Neural progenitor cell (in vitro differentiated cells): ENCODE results near the gene AMFR. TPM values are rescaled to one million over a fixed set of nuclear protein-coding genes. Genes with fewer than 3 reads are reported as not detected.

ENCODE experiments used
- DNase-seq: peaks from one replicate; pipeline ENCODE4 v3.0.0-alpha.2; 2016; ENCODE audit warnings: low spot score
- H2AFZ ChIP-seq: fragments of 200-600 bp; sonication (generic); replicated peaks from 2 replicates; pipeline ENCODE4 v1.6.1; 2016; ENCODE audit warnings: antibody characterized with exemption
- H3F3A ChIP-seq: fragments of 200-600 bp; sonication (generic); 2 replicates; pipeline ENCODE4 v1.6.1; 2016; ENCODE audit warnings: antibody characterized with exemption, low read depth
- H3K27ac ChIP-seq: fragments of 200-600 bp; sonication (generic); 2 replicates; pipeline ENCODE4 v1.5.1; 2016; ENCODE audit warnings: mild to moderate bottlenecking
- H3K27me3 ChIP-seq: fragments of 200-600 bp; sonication (generic); 2 replicates; pipeline ENCODE4 v1.6.1; 2016; ENCODE audit warnings: mild to moderate bottlenecking, moderate library complexity
- H3K36me3 ChIP-seq: fragments of 200-600 bp; sonication (generic); 2 replicates; pipeline ENCODE4 v1.5.1; 2016
- H3K4me1 ChIP-seq: fragments of 200-600 bp; sonication (generic); 2 replicates; pipeline ENCODE4 v1.6.1; 2016; ENCODE audit warnings: mixed run types
- H3K4me2 ChIP-seq: fragments of 200-600 bp; sonication (generic); 2 replicates; pipeline ENCODE4 v1.6.1; 2016
- H3K4me3 ChIP-seq: fragments of 200-600 bp; sonication (generic); 2 replicates; pipeline ENCODE4 v1.5.1; 2016
- H3K79me2 ChIP-seq: fragments of 200-600 bp; sonication (generic); 2 replicates; pipeline ENCODE4 v1.6.1; 2016; ENCODE audit warnings: low read depth
- H3K9ac ChIP-seq: fragments of 200-600 bp; sonication (generic); 2 replicates; pipeline ENCODE4 v1.6.1; 2016
- H3K9me3 ChIP-seq: fragments of 200-600 bp; sonication (generic); 2 replicates; pipeline ENCODE4 v1.5.1; 2016; ENCODE audit warnings: low read depth
- H4K20me1 ChIP-seq: fragments of 200-600 bp; sonication (generic); 2 replicates; pipeline ENCODE4 v1.6.1; 2016; ENCODE audit warnings: low read depth
- H3K27ac Mint-ChIP-seq: 3 replicates; pipeline ENCODE4 v1.8.0; 2021; ENCODE audit warnings: mixed read lengths
- H3K27me3 Mint-ChIP-seq: 2 replicates; pipeline ENCODE4 v1.8.0; 2022; ENCODE audit warnings: low read depth, mild to moderate bottlenecking, inconsistent platforms, moderate library complexity, mixed read lengths; ENCODE audit not compliant: insufficient read depth
- H3K36me3 Mint-ChIP-seq: 3 replicates; pipeline ENCODE4 v1.8.0; 2021; ENCODE audit warnings: mixed read lengths
- H3K4me1 Mint-ChIP-seq: 3 replicates; pipeline ENCODE4 v1.8.0; 2021; ENCODE audit warnings: mixed read lengths
- H3K4me3 Mint-ChIP-seq: 3 replicates; pipeline ENCODE4 v1.8.0; 2021; ENCODE audit warnings: mild to moderate bottlenecking, moderate library complexity, mixed read lengths
- H3K9me3 Mint-ChIP-seq: 3 replicates; pipeline ENCODE4 v1.8.0; 2020; ENCODE audit warnings: mixed read lengths
- EZH2 ChIP-seq: fragments of 200-600 bp; sonication (generic); IDR thresholded peaks from 2 replicates; pipeline ENCODE4 v1.6.1; 2017; ENCODE audit warnings: antibody characterized with exemption, mild to moderate bottlenecking, moderate library complexity
- EZH2phosphoT487 ChIP-seq: fragments of 200-600 bp; sonication (generic); IDR thresholded peaks from 2 replicates; pipeline ENCODE4 v1.6.1; 2017; ENCODE audit warnings: antibody characterized with exemption
- total RNA-seq: library from RNA; depleted of rRNA; stranded (reverse); fragments of >200 nt; gene quantifications from 2 replicates; pipeline ENCODE4 v1.2.3, GENCODE V29; 2015; ENCODE audit warnings: low replicate concordance
- TF ChIP-seq, protein P1 (sequence below): fragments of 200-600 bp; sonication (generic); IDR thresholded peaks from 2 replicates; pipeline ENCODE4 v1.5.1; 2017; ENCODE audit warnings: antibody characterized with exemption, mild to moderate bottlenecking

The AMFR gene
- total RNA-seq, 1 donor from 2014 or later: 38.7 TPM

DNA sequence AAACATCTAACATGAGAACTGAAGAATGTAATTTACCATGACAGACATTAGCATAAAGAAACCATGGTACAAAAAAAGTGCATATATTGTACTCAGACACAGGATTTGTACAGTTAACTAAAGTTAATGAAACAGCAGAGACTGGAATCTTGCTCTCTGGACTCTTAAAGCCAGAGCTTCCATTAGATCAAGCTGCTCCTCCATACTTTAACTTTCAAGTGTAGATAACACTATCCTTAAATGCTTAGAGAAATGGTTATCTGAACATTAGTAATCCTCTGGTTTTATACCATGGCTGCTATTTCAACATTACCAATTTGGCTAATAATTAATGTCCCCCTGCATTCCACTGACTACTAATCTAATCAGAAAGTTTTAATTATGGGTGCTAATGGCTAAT lies 22.7 kb upstream of the AMFR start:
- H3K4me2 ChIP-seq: peak overlapping the region; percentile 4
- no peaks in the 10 kb centered on the region for H3K27me3 Mint-ChIP-seq

DNA sequence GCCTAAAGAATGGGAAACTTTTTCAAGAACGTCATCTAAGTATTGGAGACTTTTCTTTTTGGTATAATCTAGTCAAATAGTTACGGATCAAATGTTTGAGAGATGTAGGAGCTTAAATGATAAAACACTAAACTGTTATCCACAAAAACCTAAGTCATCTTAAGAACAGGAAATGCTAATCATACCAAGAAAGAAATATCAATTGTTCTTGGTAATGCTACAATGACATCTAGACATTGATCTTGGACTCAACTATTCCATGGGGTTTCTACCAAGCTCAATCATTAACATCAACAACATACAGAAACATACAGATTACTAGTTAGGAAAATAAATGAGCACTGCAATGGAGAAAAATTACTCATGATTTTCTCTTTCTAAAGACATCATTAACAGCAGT lies 21.9 kb upstream of the AMFR start:
- Mint-ChIP-seq H3K4me1 (peaks cover 22% of the 10 kb centered on the region), H3K9me3 (no peaks in the 10 kb centered on the region), H3K36me3 (peaks cover 18% of the 10 kb centered on the region), H3K27me3 (no peaks in the 10 kb centered on the region), H3K4me3 (no peak overlapping the region), H3K27ac (no peak overlapping the region)
- H3K79me2 ChIP-seq: peaks cover 85% of the 10 kb centered on the region
- no peak overlapping the region for H3K9ac ChIP-seq
- no peaks in the 10 kb centered on the region for H3K27me3 ChIP-seq
- no peaks in the 10 kb centered on the region for H3K9me3 ChIP-seq
- no peak for DNase-seq
- H3K4me3 ChIP-seq: no peak overlapping the region
- H4K20me1 ChIP-seq: peaks cover 61% of the 10 kb centered on the region
- no peaks in the 10 kb centered on the region for H3F3A ChIP-seq
- H3K4me2 ChIP-seq: no peak overlapping the region
- H3K27ac ChIP-seq: no peak overlapping the region
- TF ChIP-seq EZH2phosphoT487 (no peak), EZH2 (no peak)
- TF ChIP-seq, protein P1, sequence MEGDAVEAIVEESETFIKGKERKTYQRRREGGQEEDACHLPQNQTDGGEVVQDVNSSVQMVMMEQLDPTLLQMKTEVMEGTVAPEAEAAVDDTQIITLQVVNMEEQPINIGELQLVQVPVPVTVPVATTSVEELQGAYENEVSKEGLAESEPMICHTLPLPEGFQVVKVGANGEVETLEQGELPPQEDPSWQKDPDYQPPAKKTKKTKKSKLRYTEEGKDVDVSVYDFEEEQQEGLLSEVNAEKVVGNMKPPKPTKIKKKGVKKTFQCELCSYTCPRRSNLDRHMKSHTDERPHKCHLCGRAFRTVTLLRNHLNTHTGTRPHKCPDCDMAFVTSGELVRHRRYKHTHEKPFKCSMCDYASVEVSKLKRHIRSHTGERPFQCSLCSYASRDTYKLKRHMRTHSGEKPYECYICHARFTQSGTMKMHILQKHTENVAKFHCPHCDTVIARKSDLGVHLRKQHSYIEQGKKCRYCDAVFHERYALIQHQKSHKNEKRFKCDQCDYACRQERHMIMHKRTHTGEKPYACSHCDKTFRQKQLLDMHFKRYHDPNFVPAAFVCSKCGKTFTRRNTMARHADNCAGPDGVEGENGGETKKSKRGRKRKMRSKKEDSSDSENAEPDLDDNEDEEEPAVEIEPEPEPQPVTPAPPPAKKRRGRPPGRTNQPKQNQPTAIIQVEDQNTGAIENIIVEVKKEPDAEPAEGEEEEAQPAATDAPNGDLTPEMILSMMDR: no peak
- peaks cover 19% of the 10 kb centered on the region for H3K4me1 ChIP-seq
- peaks cover 27% of the 10 kb centered on the region for H3K36me3 ChIP-seq
- H2AFZ ChIP-seq: no peak overlapping the region

More for the DNA sequence above, 22.7 kb upstream of the AMFR start:
- no peaks in the 10 kb centered on the region for H3K9me3 ChIP-seq
- TF ChIP-seq EZH2phosphoT487 (no peak), EZH2 (no peak)
- TF ChIP-seq, protein P1: no peak
- H3K27me3 ChIP-seq: no peaks in the 10 kb centered on the region
- H3K79me2 ChIP-seq: peaks cover 85% of the 10 kb centered on the region
- Mint-ChIP-seq H3K4me3 (no peak overlapping the region), H3K4me1 (peaks cover 29% of the 10 kb centered on the region), H3K27ac (no peak overlapping the region), H3K36me3 (peaks cover 13% of the 10 kb centered on the region), H3K9me3 (no peaks in the 10 kb centered on the region)
- no peak overlapping the region for H3K27ac ChIP-seq
- peaks cover 25% of the 10 kb centered on the region for H3K4me1 ChIP-seq
- no peak for DNase-seq
- peaks cover 22% of the 10 kb centered on the region for H3K36me3 ChIP-seq
- H3K4me3 ChIP-seq: no peak overlapping the region
- H4K20me1 ChIP-seq: peaks cover 68% of the 10 kb centered on the region
- H3F3A ChIP-seq: no peaks in the 10 kb centered on the region
- H2AFZ ChIP-seq: no peak overlapping the region
- no peak overlapping the region for H3K9ac ChIP-seq

DNA sequence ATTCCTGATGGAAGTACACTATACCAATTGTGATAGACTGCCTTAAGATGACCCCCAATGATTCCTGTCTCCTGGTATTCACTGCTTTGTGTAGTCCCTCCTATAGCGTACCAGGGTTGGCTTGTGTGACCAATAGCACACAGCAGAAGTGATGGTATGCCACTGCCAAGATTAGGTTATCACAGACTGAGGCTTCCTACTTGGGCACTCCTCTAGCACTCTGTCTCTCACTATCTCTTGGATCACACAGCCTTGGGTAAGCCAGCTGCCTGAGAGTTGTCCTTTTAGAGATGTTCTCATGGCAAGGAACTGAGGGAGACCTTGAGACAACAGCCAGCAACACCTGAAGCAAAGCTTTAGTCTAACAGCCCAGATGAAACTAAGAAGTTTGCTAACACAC lies 12.7 kb upstream of the AMFR start:
- Mint-ChIP-seq H3K4me1 (no peaks in the 10 kb centered on the region), H3K36me3 (peaks cover 43% of the 10 kb centered on the region), H3K9me3 (no peaks in the 10 kb centered on the region), H3K27me3 (no peaks in the 10 kb centered on the region), H3K27ac (no peak overlapping the region), H3K4me3 (no peak overlapping the region)
- Histone ChIP-seq H3K36me3 (peaks cover 16% of the 10 kb centered on the region), H3K27ac (no peak overlapping the region), H3K79me2 (peaks cover 20% of the 10 kb centered on the region), H3K27me3 (no peaks in the 10 kb centered on the region), H3K4me3 (no peak overlapping the region), H3K4me1 (no peaks in the 10 kb centered on the region), H3F3A (no peaks in the 10 kb centered on the region), H3K9me3 (no peaks in the 10 kb centered on the region), H2AFZ (no peak overlapping the region), H3K4me2 (no peak overlapping the region), H3K9ac (no peak overlapping the region), H4K20me1 (peaks cover 23% of the 10 kb centered on the region)
- DNase-seq: no peak
- TF ChIP-seq, protein P1: no peak
- TF ChIP-seq EZH2phosphoT487: no peak
- TF ChIP-seq EZH2: no peak
